GM19328 (cell line): ENCODE results near the gene IL6.
"Not testable (repeated sequence)": the region's sequence is repeated elsewhere in the genome, so short reads cannot be mapped to it uniquely, and the experiment has no call there.

Experiments used
- ATAC-seq: cut with Tn5 transposase; IDR thresholded peaks from one replicate; pipeline ENCODE4 v1.9.1; 2021; ENCODE audit warnings: mild to moderate bottlenecking, moderate library complexity; ENCODE audit not compliant: unreplicated experiment

IL6 gene

GRCh38 chr7:22726907-22727713 lies at the start of gene IL6:
TSS of gene IL6 (plus strand) at chr7:22727200. CDS start at chr7:22727263, 63 bp downstream.
- ATAC-seq: no peak

DNA sequence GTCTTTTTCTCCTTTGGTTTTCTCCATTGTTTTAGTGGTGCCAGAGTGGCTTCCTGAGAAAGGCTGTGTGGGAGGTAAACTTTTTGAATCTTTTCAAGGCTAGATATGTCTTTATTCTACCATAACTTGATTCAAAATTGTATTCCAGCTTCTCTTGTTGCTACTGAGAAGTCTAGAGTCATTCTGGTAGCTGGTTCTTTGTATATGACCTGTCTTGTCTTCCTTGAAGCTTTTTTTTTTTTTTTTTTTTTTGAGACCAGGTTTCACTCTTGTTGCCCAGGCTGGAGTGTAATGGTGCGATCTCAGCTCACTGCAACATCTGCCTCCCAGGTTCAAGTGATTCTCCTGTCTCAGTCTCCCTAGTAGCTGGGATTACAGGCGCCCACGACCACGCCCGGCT lies 49.7 kb upstream of the IL6 start:
- not testable (repeated sequence) for ATAC-seq

DNA sequence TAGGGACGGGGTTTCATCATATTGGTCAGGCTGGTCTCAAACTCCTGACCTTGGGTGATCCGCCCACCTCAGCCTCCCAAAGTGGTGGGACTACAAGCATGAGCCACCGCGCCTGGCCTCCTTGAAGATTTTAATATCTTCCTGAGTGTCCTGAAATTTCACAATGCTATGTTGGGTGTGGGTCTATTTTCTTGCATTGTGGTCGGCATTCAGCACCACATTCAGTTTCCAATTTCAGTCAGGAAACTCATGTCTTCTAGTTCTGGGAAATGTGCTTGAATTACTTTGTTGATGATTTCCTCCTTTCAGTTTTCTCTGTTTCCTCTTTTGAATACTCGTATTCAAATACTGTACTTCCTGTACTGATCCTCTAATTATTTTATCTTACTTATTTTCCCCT lies 49.3 kb upstream of the IL6 start:
- ATAC-seq: no peak

GRCh38 chr7:22680482-22680911 lies 46.5 kb upstream of the IL6 start:
- no peak for ATAC-seq

DNA sequence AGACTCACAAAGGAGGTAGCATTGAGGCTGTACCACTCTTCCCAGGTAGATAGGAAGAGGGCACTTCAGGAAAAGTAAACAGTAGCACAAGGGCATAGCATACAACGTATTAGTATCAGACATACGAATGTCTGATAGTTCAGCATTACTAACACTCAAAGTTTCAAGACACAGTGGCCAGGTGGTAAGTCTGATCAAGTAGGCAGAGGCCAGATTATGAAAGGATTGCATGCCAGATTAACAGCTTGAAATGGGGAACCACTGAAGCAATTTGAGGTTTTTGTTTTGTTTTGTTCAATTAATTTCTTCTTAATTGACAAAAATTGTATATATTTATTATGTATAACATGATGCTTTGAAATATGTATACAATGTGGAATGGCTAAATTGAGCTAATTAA lies 45.7 kb upstream of the IL6 start:
- no peak for ATAC-seq

GRCh38 chr7:22681852-22682657 lies 44.9 kb upstream of the IL6 start:
- ATAC-seq: no peak

DNA sequence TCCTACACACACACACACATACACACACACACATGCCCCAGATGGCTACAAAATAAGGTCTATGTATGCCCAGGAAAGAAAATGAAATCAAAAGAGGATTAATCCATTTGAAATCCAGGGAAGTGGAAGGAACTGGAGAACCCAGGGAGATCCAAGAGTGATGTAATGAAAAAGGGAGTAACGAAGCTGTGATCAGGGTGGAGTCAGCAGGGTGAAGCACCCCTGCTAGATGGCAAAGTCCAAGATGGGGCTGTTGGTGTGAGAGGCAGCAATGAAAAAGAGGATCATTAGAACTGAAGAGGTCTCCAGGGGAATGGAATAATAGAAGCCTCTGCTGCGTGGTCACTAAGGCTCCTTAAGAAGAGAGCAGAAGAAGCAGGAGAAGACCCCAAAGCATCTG lies 43.6 kb upstream of the IL6 start:
- ATAC-seq: no peak

- ATAC-seq: no peak
Measured at GRCh38 chr7:22686620-22687019, 40.4 kb upstream of the IL6 start.

DNA sequence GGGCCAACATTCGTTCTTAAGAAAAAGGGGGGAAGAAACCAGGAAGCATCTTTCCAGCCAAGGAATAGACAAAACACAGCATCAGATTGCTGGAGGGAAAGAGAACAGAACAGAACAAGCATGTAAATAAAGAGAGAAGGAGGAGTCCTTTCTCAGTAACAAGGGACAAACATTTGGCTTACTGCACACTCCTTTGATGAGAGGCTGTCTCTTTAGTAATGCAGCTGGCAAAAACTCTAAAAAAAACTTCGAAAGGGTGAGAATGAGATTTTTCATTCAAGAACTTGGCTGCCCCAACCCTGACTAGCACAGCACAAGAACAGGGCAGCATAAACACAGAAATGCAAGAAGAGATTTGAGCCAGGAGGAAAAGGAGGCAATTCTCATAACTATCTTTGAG lies 38.9 kb upstream of the IL6 start:
- ATAC-seq: no peak

- not testable (repeated sequence) for ATAC-seq
Measured at GRCh38 chr7:22688934-22689333, 38.1 kb upstream of the IL6 start.

GRCh38 chr7:22694597-22695207 lies 32.3 kb upstream of the IL6 start:
- ATAC-seq: no peak

DNA sequence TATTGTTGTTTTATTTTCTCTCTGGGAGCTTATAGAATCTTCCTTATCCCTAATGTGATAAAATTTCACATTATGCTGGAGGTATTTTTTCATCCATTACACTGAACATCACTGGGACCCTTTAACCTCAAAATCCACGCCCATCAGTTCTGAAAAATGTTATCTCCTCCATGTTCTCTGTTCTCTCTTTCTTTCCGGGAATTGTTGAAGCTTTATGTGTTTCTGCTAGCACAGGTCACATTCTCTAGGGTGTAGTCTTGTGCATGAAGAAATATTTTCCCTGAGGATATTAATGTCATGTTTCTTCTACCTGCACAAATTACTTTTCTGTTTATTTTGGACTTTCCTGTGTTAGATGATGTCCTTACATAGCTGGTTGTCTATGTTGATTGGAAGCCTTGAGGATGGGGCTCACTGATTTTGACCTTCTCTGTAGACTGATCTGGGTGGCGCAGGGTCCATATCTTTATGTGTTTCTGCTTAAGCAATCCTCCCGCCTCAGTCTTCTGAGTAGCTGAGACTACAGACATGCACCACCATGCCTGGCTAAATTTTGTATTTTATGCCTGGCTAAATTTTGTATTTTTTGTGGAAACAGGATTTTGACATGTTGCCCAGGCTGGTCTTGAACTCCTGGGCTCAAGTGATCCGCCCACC lies 31.4 kb upstream of the IL6 start:
- no peak for ATAC-seq

GRCh38 chr7:22696541-22697228 lies 30.3 kb upstream of the IL6 start:
- ATAC-seq: no peak

DNA sequence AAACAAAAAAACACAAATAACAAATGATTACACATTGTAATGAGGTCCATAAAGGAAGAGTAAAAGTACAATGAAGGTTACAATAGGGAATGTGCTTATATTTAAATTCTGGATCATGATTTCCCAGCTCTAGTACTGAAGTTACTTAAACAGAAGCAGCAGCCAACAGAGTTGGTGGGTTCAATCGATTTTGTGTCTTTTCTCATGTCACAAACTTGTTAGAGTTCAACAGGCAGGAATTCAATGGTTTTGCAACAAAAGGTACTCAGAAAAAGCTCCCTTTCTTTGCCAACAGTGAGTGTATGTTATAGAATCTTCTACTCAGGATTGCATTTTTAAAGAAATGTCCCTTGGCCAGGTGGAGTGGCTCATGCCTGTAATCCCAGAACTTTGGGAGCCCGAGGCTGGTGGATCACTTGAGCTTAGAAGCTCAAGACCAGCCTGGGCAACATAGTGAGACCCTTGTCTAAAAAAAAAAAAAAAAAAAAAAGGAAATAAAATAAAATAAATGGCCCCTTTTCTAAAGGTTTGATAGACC lies 29.6 kb upstream of the IL6 start:
- ATAC-seq: no peak

GRCh38 chr7:22697876-22698606 lies 29.0 kb upstream of the IL6 start:
- ATAC-seq: peak; percentile 86

DNA sequence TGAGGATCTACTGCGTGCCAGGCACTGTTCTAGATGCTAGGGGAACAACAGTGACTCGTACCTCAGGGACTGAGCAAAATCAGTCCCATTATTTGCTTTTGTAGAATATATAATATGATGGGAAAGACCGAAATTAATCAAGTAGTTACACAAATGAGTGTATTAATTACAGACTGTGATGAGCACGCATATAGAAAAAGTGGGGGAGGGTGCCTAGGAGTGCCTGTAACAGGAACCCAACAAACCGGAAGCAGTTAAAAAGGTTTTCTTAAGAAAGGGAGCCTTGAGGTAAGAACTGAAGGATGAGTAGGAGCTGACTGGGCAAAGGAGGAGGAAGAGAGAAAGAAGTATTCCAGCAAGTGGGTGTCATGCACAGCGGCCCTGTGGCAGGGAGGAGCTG lies 28.2 kb upstream of the IL6 start:
- ATAC-seq: no peak

GRCh38 chr7:22700559-22701002 lies 26.4 kb upstream of the IL6 start:
- no peak for ATAC-seq

GRCh38 chr7:22702516-22702915 lies 24.5 kb upstream of the IL6 start:
- ATAC-seq: no peak

GRCh38 chr7:22703107-22703855 lies 23.7 kb upstream of the IL6 start:
- not testable (repeated sequence) for ATAC-seq
